K562 (cell line): ENCODE results near the gene ZNF598. TPM values are rescaled to one million over a fixed set of nuclear protein-coding genes. Genes with fewer than 3 reads are reported as not detected.

Experiments
- ATAC-seq: fragments of 200-7000 bp; cut with Tn5 transposase; 3 replicates; pipeline ENCODE4 v1.9.1; 2020; ENCODE audit warnings: moderate library complexity
- BruUV-seq: library from RNA; stranded (reverse); fragments of 400-500 nt; replicated peaks from 2 replicates; lab custom pipeline; 2021; lab: Mats Ljungman, UMichigan
- CTCF ChIA-PET: fragments of 300-600 bp; formaldehyde crosslinking; extraction: SDS; loops from one replicate; lab custom pipeline; 2021; ENCODE audit warnings: low intra/inter-chr PET ratio; lab: Yijun Ruan, JAX
- POLR2A ChIA-PET: fragments of 300-600, 350-650 bp; sonication (Branson Sonifier 250); formaldehyde crosslinking; extraction: SDS; loops from one replicate; lab custom pipeline; 2021; ENCODE audit warnings: antibody characterized with exemption, inconsistent platforms; lab: Yijun Ruan, JAX
- DNase-seq, 4 experiments: peaks; one replicate each; pipeline versions ENCODE4 v3.0.0 to v3.0.0-alpha.2; 2011 to 2018; ENCODE audit warnings: low spot score in 3 of 4, mixed read lengths in 3 of 4; ENCODE audit errors: extremely low read depth in 1 of 4
- FAIRE-seq: peaks from 2 replicates; lab custom pipeline; 2011; peaks lifted over from hg19 to GRCh38; lab: Jason Lieb, UNC
- H2AFZ ChIP-seq: 2 replicates; pipeline ENCODE4 v1.6.0; 2011; ENCODE audit warnings: low read depth, low read length, control low read depth, inconsistent platforms
- H3K27ac ChIP-seq: fragments of 200-600 bp; 3 replicates; pipeline ENCODE4 v1.8.0; 2011; ENCODE audit warnings: low read depth, mild to moderate bottlenecking, control low read depth, inconsistent platforms, low read length, moderate library complexity, mixed read lengths; ENCODE audit errors: extremely low read depth
- H3K27me3 ChIP-seq, 2 experiments: fragments of 300-600 bp in 1 of 2; 2 replicates in 1 of 2; 3 replicates in 1 of 2; pipeline versions ENCODE4 v1.6.0 to v1.8.0; 2011; ENCODE audit warnings: inconsistent platforms in 2 of 2, low read length in 2 of 2, mild to moderate bottlenecking in 1 of 2, mixed read lengths in 1 of 2, moderate library complexity in 1 of 2; ENCODE audit not compliant: control insufficient read depth in 2 of 2, insufficient read depth in 2 of 2
- H3K36me3 ChIP-seq: fragments of 300-600 bp; 3 replicates; pipeline ENCODE4 v1.8.0; 2011; ENCODE audit warnings: mild to moderate bottlenecking, low read length, inconsistent platforms; ENCODE audit not compliant: control insufficient read depth, insufficient read depth
- H3K4me1 ChIP-seq, 2 experiments: fragments of 200-600 bp in 1 of 2; replicated peaks in 1 of 2; 2 replicates in 1 of 2; 3 replicates in 1 of 2; pipeline versions ENCODE4 v1.5.1 to v1.8.0; 2011; ENCODE audit warnings: inconsistent platforms in 2 of 2, low read length in 2 of 2, mild to moderate bottlenecking in 1 of 2, mixed read lengths in 1 of 2, moderate library complexity in 1 of 2; ENCODE audit not compliant: control insufficient read depth in 2 of 2, insufficient read depth in 2 of 2
- H3K4me2 ChIP-seq: 2 replicates; pipeline ENCODE4 v1.6.1; 2011; ENCODE audit warnings: low read length, control low read depth, inconsistent platforms, mixed read lengths; ENCODE audit not compliant: insufficient read depth
- H3K4me3 ChIP-seq: fragments of 200-600 bp; sonication (generic), shearing (Covaris generic); 2 replicates; pipeline ENCODE4 v1.5.1; 2016; ENCODE audit warnings: control low read depth, inconsistent platforms
- H3K79me2 ChIP-seq: fragments of 200-600 bp; 3 replicates; pipeline ENCODE4 v1.8.0; 2011; ENCODE audit warnings: low read length, inconsistent platforms; ENCODE audit not compliant: control insufficient read depth, insufficient read depth
- H3K9ac ChIP-seq, 2 experiments: 2 replicates each; pipeline versions ENCODE4 v1.6.0 to v1.6.1; 2011; ENCODE audit warnings: low read depth in 2 of 2, low read length in 2 of 2, control low read depth in 1 of 2, inconsistent platforms in 1 of 2, mild to moderate bottlenecking in 1 of 2, mixed read lengths in 1 of 2; ENCODE audit not compliant: insufficient read depth in 1 of 2
- H3K9me1 ChIP-seq: one replicate; pipeline ENCODE4 v1.6.0; 2011; ENCODE audit warnings: inconsistent platforms, mild to moderate bottlenecking, low read length, moderate library complexity; ENCODE audit not compliant: control insufficient read depth, insufficient read depth
- H3K9me3 ChIP-seq: replicated peaks from 2 replicates; pipeline ENCODE4 v1.5.1; 2011; ENCODE audit warnings: low read depth, low read length, inconsistent platforms; ENCODE audit not compliant: control insufficient read depth, insufficient read depth
- H4K20me1 ChIP-seq: replicated peaks from 2 replicates; pipeline ENCODE4 v1.6.1; 2011; ENCODE audit warnings: low read length, inconsistent platforms, mixed read lengths; ENCODE audit not compliant: control insufficient read depth, insufficient read depth
- BDP1 ChIP-seq: IDR thresholded peaks from 3 replicates; pipeline ENCODE4 v1.6.1; 2011; ENCODE audit not compliant: insufficient read length, insufficient read depth
- ERF ChIP-seq: fragments of 450-650 bp; formaldehyde crosslinking; IDR thresholded peaks from 2 replicates; pipeline ENCODE4 v1.4.0; 2020; ENCODE audit warnings: mild to moderate bottlenecking, mixed read lengths
- ETV1 ChIP-seq: fragments of 450-650 bp; conservative IDR thresholded peaks from 2 replicates; pipeline ENCODE4 v1.6.1; 2016; ENCODE audit warnings: missing genetic modification characterization, control low read depth, low read depth, missing compliant biosample characterization
- FOXK1 ChIP-seq: sonication (generic); formaldehyde crosslinking; IDR thresholded peaks from 2 replicates; pipeline ENCODE4 v1.8.0; 2022; ENCODE audit warnings: missing genetic modification reagents, mild to moderate bottlenecking, borderline replicate concordance
- HNRNPH1 ChIP-seq: fragments of 200-400 bp; formaldehyde crosslinking; optimal IDR thresholded peaks from 2 replicates; pipeline ENCODE3; 2017; ENCODE audit warnings: low read depth, mild to moderate bottlenecking, low read length, moderate library complexity
- NFIX ChIP-seq: fragments of 250-450 bp; sonication (Bioruptor Pico); IDR thresholded peaks from 2 replicates; pipeline ENCODE4 v1.4.0; 2020; ENCODE audit warnings: low read depth, mild to moderate bottlenecking, moderate library complexity
- RB1 ChIP-seq: fragments of 450-650 bp; IDR thresholded peaks from 2 replicates; pipeline ENCODE4 v1.6.1; 2017; ENCODE audit warnings: low read depth, mild to moderate bottlenecking
- RERE ChIP-seq: sonication (generic); formaldehyde crosslinking; IDR thresholded peaks from 2 replicates; pipeline ENCODE4 v1.8.0; 2023; ENCODE audit warnings: missing genetic modification reagents, mild to moderate bottlenecking, borderline replicate concordance
- RNF2 ChIP-seq: sonication (generic); IDR thresholded peaks from 2 replicates; pipeline ENCODE4 v1.6.1; 2016
- SMARCE1 ChIP-seq: fragments of 450-650 bp; IDR thresholded peaks from 2 replicates; pipeline ENCODE4 v1.7.1; 2016; ENCODE audit warnings: mild to moderate bottlenecking
- TAF1 ChIP-seq: IDR thresholded peaks from 2 replicates; pipeline ENCODE4 v1.6.1; 2011; ENCODE audit warnings: mild to moderate bottlenecking, low read length, moderate library complexity; ENCODE audit not compliant: insufficient read depth, control insufficient read depth, severe bottlenecking; ENCODE audit errors: extremely low read depth
- ZHX1 ChIP-seq: fragments of 150-350 bp; conservative IDR thresholded peaks from 2 replicates; pipeline ENCODE4 v1.6.1; 2014; ENCODE audit warnings: low read length
- ZNF408 ChIP-seq: fragments of 250-450 bp; sonication (Bioruptor Pico); IDR thresholded peaks from 2 replicates; pipeline ENCODE4 v1.4.0; 2020; ENCODE audit warnings: low read depth, mild to moderate bottlenecking, moderate library complexity
- WGBS: fragments of 100-300 bp; shearing (Covaris generic); methylation state at CpG from one replicate; pipeline ENCODE4 v1.1.6; 2016; ENCODE audit warnings: low coverage, mixed read lengths; ENCODE audit not compliant: insufficient coverage; ENCODE audit errors: missing lambda C conversion rate; 5-methylcytosine and 5-hydroxymethylcytosine counted together
- in situ Hi-C: fragments of 300-500 bp; cut with MboI; formaldehyde crosslinking; loops from 4 replicates; pipeline ENCODE4 v1.15.0; 2018; ENCODE audit warnings: inconsistent platforms, mixed read lengths
- intact Hi-C: fragments of 100-400 bp; cut with micrococcal nuclease; formaldehyde crosslinking; loops from 2 replicates; pipeline ENCODE4 v1.14.2; 2022
- polyA plus RNA-seq, 8 experiments: library from polyadenylated mRNA; depleted of rRNA in 4 of 8; stranded (reverse) in 5 of 8; unstranded in 3 of 8; fragments of >200 nt; fragmentation: Nextera tagmentation in 2 of 8; fragmentation: Illumina TruSeq in 1 of 8; extraction: Ambion mirVana in 2 of 8; extraction: Trizol in 1 of 8; gene quantifications; 2 replicates each; pipeline versions ENCODE4 v1.2.1 to v1.2.3, GENCODE V29; 2011 to 2014; ENCODE audit warnings: inconsistent platforms in 1 of 8, missing spikeins in 1 of 8
- total RNA-seq, 7 experiments: library from RNA; depleted of rRNA in 6 of 7; stranded (reverse); fragments of >200 nt in 6 of 7; fragmentation: Illumina TruSeq in 2 of 7; extraction: Trizol in 2 of 7; gene quantifications; 2 replicates each; pipeline versions ENCODE4 v1.2.1 to v1.2.3, GENCODE V29; 2011 to 2021; ENCODE audit warnings: low replicate concordance in 1 of 7

The ZNF598 gene
- total and polyA plus RNA-seq, 9 of the 15 experiments (the other 6 are each of a cell fraction or from before 2014, with no cell fraction given) = 0.11 to 115 (median 29.6) TPM

- H3K27me3 ChIP-seq = no peaks in the 10 kb centered on the region
- FAIRE-seq (peak; percentile 23), ATAC-seq (peak; percentile 2; the same call in 2 of the 3 replicates), DNase-seq (peak; percentile 39 to 69 (median 48))
- H2AFZ ChIP-seq = no peak overlapping the region
- peaks cover 71% of the 10 kb centered on the region for H3K79me2 ChIP-seq
- peak overlapping the region; percentile 91 to 99 for H3K9ac ChIP-seq
- POLR2A ChIA-PET = interaction anchor here (1.0 to 2.6 kb wide), 3 partner anchors 12 to 146 kb away, joined by 7 to 13 read pairs (median 7); partner anchors contain the start of genes RPS2 and TRAF7
- intact Hi-C loops (loop anchor here (2.0 kb wide), 1 partner anchor 16 kb away; no protein-coding TSS in a partner anchor), in situ Hi-C loops (no loop called here)
- peak overlapping the region; percentile 93 for H3K4me2 ChIP-seq
- peaks cover 19% of the 10 kb centered on the region for H3K9me1 ChIP-seq
- H3K36me3 ChIP-seq = peaks cover 42% of the 10 kb centered on the region; the same call in 2 of the 3 replicates
- peaks cover 41% of the 10 kb centered on the region for H4K20me1 ChIP-seq
- CTCF ChIA-PET = no interaction called here
- H3K4me1 ChIP-seq = peaks cover 25 to 72% of the 10 kb centered on the region in 2 experiments
- H3K4me3 ChIP-seq = peak overlapping the region; percentile 99
- WGBS = 1% methylated on average over 23 of the region's 23 CpGs
- BruUV-seq = no TSS peak
- H3K27ac ChIP-seq = peak overlapping the region; percentile 89
- H3K9me3 ChIP-seq = no peaks in the 10 kb centered on the region
- TF ChIP-seq ZNF408 = no peak
- TF ChIP-seq NFIX (CRISPR knock-in tag) = no peak
- TF ChIP-seq BDP1 = no peak
- peak; percentile 59; the same call in 1 of the 2 replicates for TF ChIP-seq RB1
- no peak for TF ChIP-seq ERF
- TF ChIP-seq TAF1 = peak; percentile 13
- TF ChIP-seq SMARCE1 = 0 out of 2 replicates have a peak, but pooled peaks have one; percentile 11
- TF ChIP-seq ETV1 = peak; percentile 28; the same call in 1 of the 2 replicates
- no peak for TF ChIP-seq ZHX1
- peak; percentile 83; the same call in 1 of the 2 replicates for TF ChIP-seq FOXK1
- TF ChIP-seq HNRNPH1 = no peak
- peak; percentile 35; the same call in 1 of the 2 replicates for TF ChIP-seq RNF2
- no peak for TF ChIP-seq RERE (CRISPR knock-in tag)
Measured at GRCh38 chr16:2008631-2009163, 924 bp downstream of the ZNF598 start.
